Endothelial cell of umbilical vein (primary cell): ENCODE results near the gene SNX24. TPM values are rescaled to one million over a fixed set of nuclear protein-coding genes. Genes with fewer than 3 reads are reported as not detected.

ENCODE experiments used
- BruUV-seq: library from RNA; stranded (reverse); fragments of 400-500 nt; replicated peaks from 2 replicates; lab custom pipeline; 2021; lab: Mats Ljungman, UMichigan
- CTCF ChIA-PET: fragments of 300-600, 350-600 bp; sonication (Branson Sonifier 250); formaldehyde crosslinking; loops from one replicate; lab custom pipeline; 2021; ENCODE audit warnings: antibody characterized with exemption, inconsistent platforms; lab: Charles Lee
- POLR2A ChIA-PET: fragments of 300-600, 350-600 bp; sonication (Branson Sonifier 250); formaldehyde crosslinking; loops from one replicate; lab custom pipeline; 2021; ENCODE audit warnings: antibody characterized with exemption, inconsistent platforms; lab: Charles Lee
- DNase-seq: peaks from one replicate; pipeline ENCODE4 v3.0.0-alpha.2; 2011; ENCODE audit warnings: low read depth, low spot score
- FAIRE-seq: peaks from 2 replicates; lab custom pipeline; 2011; peaks lifted over from hg19 to GRCh38; lab: Jason Lieb, UNC
- H2AFZ ChIP-seq: 2 replicates; pipeline ENCODE4 v1.6.0; 2012; ENCODE audit warnings: low read depth, low read length, control low read depth, inconsistent platforms
- H3K27ac ChIP-seq: 2 replicates; pipeline ENCODE4 v1.5.1; 2011; ENCODE audit warnings: low read depth, mild to moderate bottlenecking, control low read depth, low read length, moderate library complexity; ENCODE audit not compliant: insufficient read depth
- H3K27me3 ChIP-seq, 2 experiments: 2 replicates each; pipeline versions ENCODE4 v1.6.0 to v1.6.1; 2011; ENCODE audit warnings: low read length in 2 of 2, mixed read lengths in 1 of 2; ENCODE audit not compliant: control insufficient read depth in 2 of 2, insufficient read depth in 2 of 2
- H3K36me3 ChIP-seq, 2 experiments: 2 replicates in 1 of 2; 3 replicates in 1 of 2; pipeline ENCODE4 v1.5.1; 2011; ENCODE audit warnings: low read length in 2 of 2, mild to moderate bottlenecking in 1 of 2, moderate library complexity in 1 of 2; ENCODE audit not compliant: control insufficient read depth in 2 of 2, insufficient read depth in 2 of 2; ENCODE audit errors: extremely low read depth in 1 of 2
- H3K4me1 ChIP-seq: 3 replicates; pipeline ENCODE4 v1.5.1; 2011; ENCODE audit warnings: mild to moderate bottlenecking, low read length; ENCODE audit not compliant: control insufficient read depth, insufficient read depth; ENCODE audit errors: extremely low read depth
- H3K4me2 ChIP-seq: 2 replicates; pipeline ENCODE4 v1.6.1; 2011; ENCODE audit warnings: low read length, control low read depth, mixed read lengths; ENCODE audit not compliant: insufficient read depth
- H3K4me3 ChIP-seq, 3 experiments: fragments of 200-600 bp in 1 of 3; sonication (generic), shearing (Covaris generic) in 1 of 3; replicated peaks in 1 of 3; 2 replicates each; pipeline ENCODE4 v1.5.1; 2011 to 2016; ENCODE audit warnings: control low read depth in 3 of 3, low read length in 3 of 3, mild to moderate bottlenecking in 2 of 3, inconsistent platforms in 1 of 3, low read depth in 1 of 3, moderate library complexity in 1 of 3; ENCODE audit not compliant: insufficient read depth in 1 of 3
- H3K79me2 ChIP-seq: 2 replicates; pipeline ENCODE4 v1.6.0; 2012; ENCODE audit warnings: low read length, inconsistent platforms; ENCODE audit not compliant: control insufficient read depth, insufficient read depth
- H3K9ac ChIP-seq: replicated peaks from 2 replicates; pipeline ENCODE3; 2011; ENCODE audit warnings: low read length, control low read depth; ENCODE audit not compliant: insufficient read depth; ENCODE audit errors: extremely low read depth
- H3K9me1 ChIP-seq: replicated peaks from 3 replicates; pipeline ENCODE4 v1.6.0; 2011; ENCODE audit warnings: mild to moderate bottlenecking, low read length; ENCODE audit not compliant: control insufficient read depth, insufficient read depth; ENCODE audit errors: extremely low read depth
- H3K9me3 ChIP-seq: replicated peaks from 2 replicates; pipeline ENCODE4 v1.5.1; 2012; ENCODE audit warnings: low read length, inconsistent platforms; ENCODE audit not compliant: control insufficient read depth, insufficient read depth
- H4K20me1 ChIP-seq: replicated peaks from 2 replicates; pipeline ENCODE3; 2011; ENCODE audit warnings: mild to moderate bottlenecking, low read length; ENCODE audit not compliant: control insufficient read depth, insufficient read depth; ENCODE audit errors: extremely low read depth
- GATA2 ChIP-seq: IDR thresholded peaks from 2 replicates; pipeline ENCODE4 v1.7.0; 2011; ENCODE audit warnings: low read depth, mild to moderate bottlenecking, moderate library complexity, mixed read lengths, low read length; ENCODE audit not compliant: insufficient read length, insufficient read depth
- MAX ChIP-seq: IDR thresholded peaks from 2 replicates; pipeline ENCODE4 v1.6.1; 2011; ENCODE audit not compliant: insufficient read depth, insufficient read length
- dilution Hi-C: fragments of 300-500 bp; cut with MboI; formaldehyde crosslinking; loops from one replicate; pipeline ENCODE4 v1.15.0; 2019; ENCODE audit warnings: low sequenced_read_pairs; ENCODE audit not compliant: extremely low pct_ligation_motif_present
- intact Hi-C: fragments of 100-400 bp; cut with micrococcal nuclease; formaldehyde crosslinking; loops from one replicate; pipeline ENCODE4 v1.10.0; 2022
- polyA plus RNA-seq, 4 experiments: library from polyadenylated mRNA; depleted of rRNA in 3 of 4; stranded (reverse) in 3 of 4; unstranded in 1 of 4; fragments of >200 nt; gene quantifications; 2 replicates each; pipeline versions ENCODE4 v1.2.1 to v1.2.3, GENCODE V29; 2011 to 2012; ENCODE audit warnings: missing spikeins in 1 of 4
- total RNA-seq: library from RNA; stranded (reverse); gene quantifications from 2 replicates; pipeline ENCODE4 v1.2.3, GENCODE V29; 2021
- TF ChIP-seq, protein P1 (sequence below), 2 donors: IDR thresholded peaks; 1 replicate in 1 of 2; 2 replicates in 1 of 2; pipeline ENCODE4 v1.5.1; 2011; ENCODE audit warnings: low read length in 2 of 2, mild to moderate bottlenecking in 2 of 2, moderate library complexity in 2 of 2, control low read depth in 1 of 2, inconsistent platforms in 1 of 2, low read depth in 1 of 2; ENCODE audit not compliant: insufficient read depth in 1 of 2; ENCODE audit errors: extremely low read depth in 1 of 2

SNX24 gene
- total and polyA plus RNA-seq, 2 donors (not counting 3 experiments of a cell fraction or from before 2014, with no cell fraction given), result 2.9 to 14.9 TPM

DNA sequence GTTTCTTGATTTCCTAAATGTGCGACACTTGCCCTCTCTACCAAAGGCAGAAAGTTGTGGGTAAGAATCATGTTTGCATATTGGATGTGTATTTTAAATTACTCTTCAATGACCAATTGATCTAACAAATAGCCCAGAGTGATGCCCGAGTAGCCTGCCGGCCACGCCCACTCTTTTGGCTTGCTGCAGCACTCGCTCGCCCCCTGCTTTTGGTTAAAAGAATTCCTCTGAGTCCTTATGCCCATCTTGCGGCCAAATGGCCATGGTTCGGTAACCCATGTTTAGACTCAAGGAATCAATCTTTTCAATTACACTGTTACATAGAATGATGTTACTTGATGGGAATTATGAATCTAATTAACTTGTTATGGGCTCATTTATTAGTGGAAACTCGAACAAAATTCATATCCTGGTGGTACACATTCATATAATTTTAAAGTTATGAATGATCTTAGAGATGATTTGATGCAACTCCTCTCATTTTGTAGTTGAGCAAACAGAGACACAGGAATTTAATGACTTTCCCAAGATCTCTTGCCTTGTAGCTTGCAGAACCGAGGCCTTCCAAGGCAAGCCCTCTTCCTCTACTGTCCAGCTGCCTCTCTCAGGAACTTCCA lies 154.6 kb downstream of the SNX24 start:
- no peak for FAIRE-seq
- DNase-seq, result peak; percentile 23
- CTCF ChIA-PET, result interaction anchor here (0.9 to 1.5 kb wide), 2 partner anchors 104 to 484 kb away, joined by 4 to 5 read pairs; no protein-coding TSS in a partner anchor

More for the DNA sequence above, 154.6 kb downstream of the SNX24 start:
- Histone ChIP-seq H3K79me2 (no peaks in the 10 kb centered on the region), H3K4me2 (no peak overlapping the region), H3K4me1 (no peaks in the 10 kb centered on the region), H3K36me3 (no peaks in the 10 kb centered on the region), H4K20me1 (no peaks in the 10 kb centered on the region), H2AFZ (no peak overlapping the region), H3K9me3 (no peaks in the 10 kb centered on the region), H3K9ac (no peak overlapping the region), H3K4me3 (no peak overlapping the region), H3K27me3 (no peaks in the 10 kb centered on the region), H3K9me1 (no peaks in the 10 kb centered on the region), H3K27ac (no peak overlapping the region)
- dilution Hi-C loops (no loop called here), intact Hi-C loops (loop anchor here (1.0 to 5.0 kb wide), 3 partner anchors 103 to 484 kb away; no protein-coding TSS in a partner anchor)
- POLR2A ChIA-PET, result no interaction called here
- BruUV-seq, result no TSS peak
- no peak for TF ChIP-seq MAX
- TF ChIP-seq GATA2, result no peak
- TF ChIP-seq, protein P1, sequence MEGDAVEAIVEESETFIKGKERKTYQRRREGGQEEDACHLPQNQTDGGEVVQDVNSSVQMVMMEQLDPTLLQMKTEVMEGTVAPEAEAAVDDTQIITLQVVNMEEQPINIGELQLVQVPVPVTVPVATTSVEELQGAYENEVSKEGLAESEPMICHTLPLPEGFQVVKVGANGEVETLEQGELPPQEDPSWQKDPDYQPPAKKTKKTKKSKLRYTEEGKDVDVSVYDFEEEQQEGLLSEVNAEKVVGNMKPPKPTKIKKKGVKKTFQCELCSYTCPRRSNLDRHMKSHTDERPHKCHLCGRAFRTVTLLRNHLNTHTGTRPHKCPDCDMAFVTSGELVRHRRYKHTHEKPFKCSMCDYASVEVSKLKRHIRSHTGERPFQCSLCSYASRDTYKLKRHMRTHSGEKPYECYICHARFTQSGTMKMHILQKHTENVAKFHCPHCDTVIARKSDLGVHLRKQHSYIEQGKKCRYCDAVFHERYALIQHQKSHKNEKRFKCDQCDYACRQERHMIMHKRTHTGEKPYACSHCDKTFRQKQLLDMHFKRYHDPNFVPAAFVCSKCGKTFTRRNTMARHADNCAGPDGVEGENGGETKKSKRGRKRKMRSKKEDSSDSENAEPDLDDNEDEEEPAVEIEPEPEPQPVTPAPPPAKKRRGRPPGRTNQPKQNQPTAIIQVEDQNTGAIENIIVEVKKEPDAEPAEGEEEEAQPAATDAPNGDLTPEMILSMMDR (IDR thresholded peaks at IDR 0.05; ENCODE audit: extremely low read depth in 1 of 2, insufficient read depth in 1 of 2, low read depth in 1 of 2, low read length in 2 of 2), result peak; percentile 17 to 31
